ENCODE results near the gene ZACN.

The ZACN gene

DNA sequence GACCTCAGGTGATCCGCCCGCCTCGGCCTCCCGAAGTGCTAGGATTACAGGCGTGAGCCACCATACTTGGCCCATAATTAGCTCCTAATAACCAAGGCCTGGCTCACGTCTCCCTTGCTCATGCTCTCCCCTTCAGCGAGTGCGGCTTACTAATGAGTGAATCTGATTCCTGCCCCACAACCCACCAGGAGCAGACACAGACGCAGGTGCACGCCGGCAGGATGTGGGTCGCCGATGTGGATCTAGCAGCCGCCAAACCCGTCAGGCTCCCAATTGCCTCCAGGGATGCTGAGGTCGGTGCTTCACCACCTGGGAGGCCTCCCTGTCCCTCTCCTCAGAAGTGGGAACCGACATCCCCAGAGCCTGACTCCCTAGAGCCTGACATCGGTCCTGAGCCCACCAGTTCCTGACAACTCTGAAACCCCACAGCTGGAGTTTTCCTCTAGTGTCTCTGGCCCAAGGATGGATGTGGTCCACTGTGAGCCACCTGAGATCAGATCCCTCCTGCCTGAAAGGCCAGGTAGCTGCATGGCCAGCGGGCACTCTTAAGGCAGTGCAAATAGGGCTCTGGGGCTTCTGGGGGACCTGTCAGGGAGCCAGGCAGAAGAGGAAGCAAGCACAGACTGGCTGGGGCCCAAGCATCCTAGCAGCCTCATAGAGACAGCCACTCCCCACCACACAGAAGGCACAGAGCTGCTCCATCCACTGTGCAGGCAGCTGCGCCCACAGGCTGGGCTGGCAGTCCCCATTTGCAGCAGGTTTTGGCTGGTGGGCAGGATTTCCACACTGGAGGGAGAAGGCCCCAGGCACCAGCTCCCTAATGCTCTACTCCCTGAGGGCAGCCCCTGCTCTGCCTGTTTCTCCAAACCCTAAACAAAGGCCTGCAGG is 13.8 kb downstream of the ZACN start:
- H3K4me3 ChIP-seq (ENCODE audit: low read length in 2 of 2): no peak overlapping the region
- no peaks in the 10 kb centered on the region for H3K9me3 ChIP-seq (ENCODE audit: control insufficient read depth in 2 of 2, low read length in 2 of 2)
- H3K27ac ChIP-seq (ENCODE audit: low read length): no peak overlapping the region
- H3K27me3 ChIP-seq (ENCODE audit: control insufficient read depth in 1 of 2, insufficient read depth in 2 of 2, low read length in 2 of 2): no peaks in the 10 kb centered on the region
- no peak overlapping the region for H3K9ac ChIP-seq (ENCODE audit: low read length in 2 of 2)
- peaks cover 54 to 60% of the 10 kb centered on the region in 2 donors for H3K36me3 ChIP-seq (ENCODE audit: control insufficient read depth in 2 of 2, insufficient read depth in 2 of 2, low read length in 2 of 2)
- H3K4me1 ChIP-seq (ENCODE audit: control insufficient read depth, insufficient read depth, low read length): no peaks in the 10 kb centered on the region

DNA sequence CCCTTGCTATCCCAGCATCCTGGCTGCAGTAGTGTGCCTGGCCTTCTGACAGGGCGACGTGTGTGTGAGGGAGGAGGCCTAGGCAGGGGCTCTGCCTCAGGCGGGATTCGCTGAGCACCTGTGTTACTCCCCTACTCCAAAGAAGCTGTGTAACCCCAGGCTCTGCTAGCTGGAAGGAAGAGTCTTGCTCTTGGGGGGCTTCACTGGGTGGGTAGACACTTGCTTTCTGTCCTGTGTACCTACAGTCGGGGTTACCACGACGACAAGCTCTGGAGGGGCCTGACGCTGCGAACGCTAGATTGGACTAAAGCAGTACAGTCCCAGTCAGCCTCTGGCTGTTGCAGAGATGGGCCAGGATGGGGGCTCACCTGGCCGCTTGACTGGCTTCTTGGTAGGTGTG is 15.1 kb downstream of the ZACN start:
- Histone ChIP-seq H3K9ac (ENCODE audit: low read length in 2 of 2) (no peak overlapping the region), H3K4me3 (ENCODE audit: low read length in 2 of 2) (no peak overlapping the region), H3K36me3 (ENCODE audit: control insufficient read depth in 2 of 2, insufficient read depth in 2 of 2, low read length in 2 of 2) (peaks cover 41 to 50% of the 10 kb centered on the region in 2 donors)

DNA sequence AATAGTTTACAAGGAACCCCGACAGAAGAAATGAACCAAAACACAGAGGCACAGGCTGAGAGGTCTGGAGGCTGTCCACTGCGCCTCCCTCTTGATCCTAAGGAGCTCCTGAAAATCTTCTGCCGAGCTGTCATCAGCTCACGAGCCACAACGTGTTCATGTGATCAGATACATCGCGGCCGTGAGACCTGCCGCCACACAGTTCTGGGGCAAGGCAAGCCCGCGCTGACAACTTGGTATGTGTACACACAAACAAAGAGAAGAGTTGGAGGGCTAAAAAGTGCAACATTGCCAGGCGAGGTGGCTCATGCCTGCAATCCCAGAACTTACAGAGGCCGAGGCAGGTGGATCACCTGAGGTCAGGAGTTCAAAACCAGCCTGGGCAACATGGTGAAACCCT is 17.0 kb downstream of the ZACN start:
- H3K27me3 ChIP-seq (ENCODE audit: control insufficient read depth in 1 of 2, insufficient read depth in 2 of 2, low read length in 2 of 2): no peaks in the 10 kb centered on the region
- H3K27ac ChIP-seq (ENCODE audit: low read length): no peak overlapping the region
- H3K9me3 ChIP-seq (ENCODE audit: control insufficient read depth in 2 of 2, low read length in 2 of 2): no peaks in the 10 kb centered on the region
- H3K4me3 ChIP-seq (ENCODE audit: low read length in 2 of 2): no peak overlapping the region
- peaks cover 40 to 47% of the 10 kb centered on the region in 2 donors for H3K36me3 ChIP-seq (ENCODE audit: control insufficient read depth in 2 of 2, insufficient read depth in 2 of 2, low read length in 2 of 2)
- H3K4me1 ChIP-seq (ENCODE audit: control insufficient read depth, insufficient read depth, low read length): no peaks in the 10 kb centered on the region
- H3K9ac ChIP-seq (ENCODE audit: low read length in 2 of 2): no peak overlapping the region

More for the DNA sequence above, 15.1 kb downstream of the ZACN start:
- no peaks in the 10 kb centered on the region for H3K27me3 ChIP-seq (ENCODE audit: control insufficient read depth in 1 of 2, insufficient read depth in 2 of 2, low read length in 2 of 2)
- H3K9me3 ChIP-seq (ENCODE audit: control insufficient read depth in 2 of 2, low read length in 2 of 2): no peaks in the 10 kb centered on the region
- no peak overlapping the region for H3K27ac ChIP-seq (ENCODE audit: low read length)
- H3K4me1 ChIP-seq (ENCODE audit: control insufficient read depth, insufficient read depth, low read length): no peaks in the 10 kb centered on the region

DNA sequence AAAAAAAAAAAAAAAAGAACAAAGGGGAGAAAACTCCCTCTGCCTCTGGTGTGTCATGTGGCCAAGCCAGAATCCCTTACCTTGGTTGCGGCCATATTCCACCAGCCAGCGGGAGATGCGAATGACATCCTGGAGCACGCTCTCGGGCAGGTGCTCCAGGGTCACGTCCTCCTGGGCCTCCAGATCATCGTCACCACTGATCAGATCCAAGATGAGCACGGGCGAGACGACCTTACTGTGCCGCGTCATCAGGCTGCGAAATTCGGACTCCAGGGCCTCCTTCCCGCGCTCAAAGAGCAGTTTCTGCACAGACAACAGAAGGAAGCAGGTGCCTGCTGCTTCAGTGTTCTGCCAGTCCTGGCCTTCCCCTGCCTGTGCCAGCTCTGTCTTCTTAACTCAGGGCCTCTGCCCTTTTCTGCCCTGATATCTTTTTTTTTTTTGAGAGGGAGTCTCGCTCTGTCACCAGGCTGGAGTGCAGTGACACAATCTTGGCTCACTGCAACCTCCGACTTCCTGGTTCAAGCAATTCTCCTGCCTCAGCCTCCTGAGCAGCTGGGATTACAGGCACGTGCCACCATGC is 18.8 kb downstream of the ZACN start:
- Histone ChIP-seq H3K4me3 (ENCODE audit: low read length in 2 of 2) (no peak overlapping the region), H3K27me3 (ENCODE audit: control insufficient read depth in 1 of 2, insufficient read depth in 2 of 2, low read length in 2 of 2) (no peaks in the 10 kb centered on the region), H3K9ac (ENCODE audit: low read length in 2 of 2) (no peak overlapping the region), H3K36me3 (ENCODE audit: control insufficient read depth in 2 of 2, insufficient read depth in 2 of 2, low read length in 2 of 2) (peaks cover 40 to 47% of the 10 kb centered on the region in 2 donors), H3K4me1 (ENCODE audit: control insufficient read depth, insufficient read depth, low read length) (peaks cover 13% of the 10 kb centered on the region), H3K9me3 (ENCODE audit: control insufficient read depth in 2 of 2, low read length in 2 of 2) (no peaks in the 10 kb centered on the region), H3K27ac (ENCODE audit: low read length) (no peak overlapping the region)

DNA sequence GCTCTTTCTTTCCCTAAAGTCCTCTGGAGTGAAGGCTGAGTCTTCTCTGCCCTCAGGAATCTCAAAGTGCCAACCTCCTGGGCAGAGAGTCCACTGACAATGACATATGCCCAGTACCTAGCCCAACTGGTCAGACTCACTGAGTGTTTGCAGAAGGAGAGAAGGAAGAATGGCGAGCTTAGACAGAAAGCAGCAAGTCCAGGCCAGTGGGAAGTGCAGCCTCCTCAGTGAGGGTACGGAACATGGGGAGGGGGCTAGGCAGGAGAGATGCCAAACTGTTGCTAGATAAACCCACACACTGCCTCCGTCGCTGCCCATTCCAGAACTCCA is 23.9 kb downstream of the ZACN start:
- H3K27me3 ChIP-seq (ENCODE audit: control insufficient read depth in 1 of 2, insufficient read depth in 2 of 2, low read length in 2 of 2): no peaks in the 10 kb centered on the region
- H3K4me1 ChIP-seq (ENCODE audit: control insufficient read depth, insufficient read depth, low read length): peaks cover 22% of the 10 kb centered on the region
- H3K9ac ChIP-seq (ENCODE audit: low read length in 2 of 2): peak overlapping the region; percentile 66 to 86
- H3K9me3 ChIP-seq (ENCODE audit: control insufficient read depth in 2 of 2, low read length in 2 of 2): no peaks in the 10 kb centered on the region
- H3K4me3 ChIP-seq (ENCODE audit: low read length in 2 of 2): peak overlapping the region; percentile 76 to 94
- H3K36me3 ChIP-seq (ENCODE audit: control insufficient read depth in 2 of 2, insufficient read depth in 2 of 2, low read length in 2 of 2): peaks cover 13 to 16% of the 10 kb centered on the region in 2 donors
- H3K27ac ChIP-seq (ENCODE audit: low read length): peak overlapping the region; percentile 76

DNA sequence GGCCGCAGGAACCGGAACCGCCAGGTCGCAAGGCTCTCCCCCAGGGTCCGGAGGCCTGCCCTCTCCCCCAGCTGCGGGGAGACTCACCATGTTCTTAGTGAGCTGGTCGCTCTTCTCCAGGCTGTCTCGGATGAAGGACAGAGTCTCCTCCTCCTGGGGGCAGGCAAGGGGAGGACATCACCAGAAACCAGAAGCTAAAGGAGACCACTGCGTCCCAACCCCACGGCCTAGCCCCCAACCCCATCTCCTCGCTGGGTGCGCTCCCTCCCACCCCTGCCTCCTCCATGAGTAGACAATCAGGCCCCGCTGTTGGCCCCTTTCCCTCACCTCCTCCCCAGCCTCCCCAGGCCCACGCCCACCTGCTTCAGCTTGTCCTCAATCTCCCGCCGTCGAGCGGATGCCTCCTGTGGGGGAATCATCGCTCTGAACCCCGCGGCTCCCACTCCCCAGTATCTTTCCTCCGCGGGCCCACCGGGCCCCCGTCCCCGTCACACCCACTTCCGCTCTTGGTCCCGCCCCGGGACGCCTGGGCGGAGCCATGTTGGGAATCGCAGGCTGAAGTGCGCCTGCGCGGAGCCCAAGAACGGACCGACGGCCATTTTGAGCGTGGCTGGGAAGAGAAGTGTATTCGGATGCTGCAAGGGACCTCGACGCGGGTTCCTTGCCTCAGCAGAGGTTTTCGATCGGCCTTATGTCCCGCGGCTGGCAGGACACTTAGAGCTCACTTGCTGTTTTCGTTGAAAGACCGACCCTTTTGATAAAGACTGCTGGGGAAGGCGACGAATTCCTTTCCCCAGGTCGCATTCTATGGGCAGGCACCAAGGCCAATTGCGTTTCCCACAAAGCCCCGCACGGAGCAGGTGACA is 24.5 kb downstream of the ZACN start, which contains the start of gene EXOC7:
Gene EXOC7, minus strand, starts transcription at position 514 of the 866 bp plus-strand sequence. Its CDS starts 95 bp downstream, at position 419.
- Histone ChIP-seq H3K4me1 (ENCODE audit: control insufficient read depth, insufficient read depth, low read length) (peaks cover 22% of the 10 kb centered on the region), H3K9ac (ENCODE audit: low read length in 2 of 2) (peak within 1 kb of the TSS; percentile 66 to 86), H3K27me3 (ENCODE audit: control insufficient read depth in 1 of 2, insufficient read depth in 2 of 2, low read length in 2 of 2) (no peaks in the 10 kb centered on the region), H3K4me3 (ENCODE audit: low read length in 2 of 2) (peak within 1 kb of the TSS; percentile 76 to 94), H3K27ac (ENCODE audit: low read length) (peak within 1 kb of the TSS; percentile 76), H3K9me3 (ENCODE audit: control insufficient read depth in 2 of 2, low read length in 2 of 2) (no peaks in the 10 kb centered on the region), H3K36me3 (ENCODE audit: control insufficient read depth in 2 of 2, insufficient read depth in 2 of 2, low read length in 2 of 2) (peaks cover 13 to 16% of the 10 kb centered on the region in 2 donors)

DNA sequence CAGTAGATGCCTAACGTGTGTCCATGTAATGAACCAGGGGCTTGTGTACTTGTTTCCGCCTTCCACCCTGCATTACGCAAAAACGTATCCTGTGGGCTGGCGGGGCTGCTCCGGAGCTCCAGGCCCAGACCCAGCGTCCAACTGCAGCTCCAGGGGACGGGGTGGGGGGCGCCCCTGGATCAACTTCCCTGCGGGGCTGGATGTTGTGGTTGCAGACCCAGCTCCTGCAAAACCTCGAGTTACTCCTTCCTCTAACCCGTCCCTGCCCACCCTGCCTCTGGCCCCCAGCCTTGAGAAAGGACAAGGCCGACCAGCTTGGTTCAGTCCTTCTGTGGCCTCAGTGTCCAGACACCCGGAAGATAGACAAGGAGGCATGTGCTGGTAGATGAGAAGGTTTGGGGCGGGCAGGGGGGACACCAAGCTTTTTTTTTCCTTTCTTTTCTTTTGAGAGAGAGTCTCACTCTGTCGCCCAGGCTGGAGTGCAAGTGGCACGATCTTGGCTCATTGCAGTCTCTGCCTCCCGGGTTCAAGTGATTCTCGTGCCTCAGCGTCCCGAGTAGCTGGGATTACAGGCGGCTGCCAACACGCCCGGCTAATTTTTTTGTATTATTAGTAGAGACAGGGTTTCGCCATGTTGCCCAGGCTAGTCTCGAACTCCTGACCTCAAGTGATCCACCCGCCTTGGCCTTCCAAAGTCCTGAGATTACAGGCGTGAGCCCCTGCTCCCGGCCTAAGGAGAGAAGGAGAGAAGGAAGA is 25.3 kb downstream of the ZACN start:
- peak overlapping the region; percentile 76 to 94 for H3K4me3 ChIP-seq (ENCODE audit: low read length in 2 of 2)
- peaks cover 22% of the 10 kb centered on the region for H3K4me1 ChIP-seq (ENCODE audit: control insufficient read depth, insufficient read depth, low read length)
- peak overlapping the region; percentile 66 to 86 for H3K9ac ChIP-seq (ENCODE audit: low read length in 2 of 2)
- H3K9me3 ChIP-seq (ENCODE audit: control insufficient read depth in 2 of 2, low read length in 2 of 2): no peaks in the 10 kb centered on the region
- no peaks in the 10 kb centered on the region for H3K27me3 ChIP-seq (ENCODE audit: control insufficient read depth in 1 of 2, insufficient read depth in 2 of 2, low read length in 2 of 2)
- H3K36me3 ChIP-seq (ENCODE audit: control insufficient read depth in 2 of 2, insufficient read depth in 2 of 2, low read length in 2 of 2): peaks cover 13 to 16% of the 10 kb centered on the region in 2 donors
- H3K27ac ChIP-seq (ENCODE audit: low read length): peak overlapping the region; percentile 76

DNA sequence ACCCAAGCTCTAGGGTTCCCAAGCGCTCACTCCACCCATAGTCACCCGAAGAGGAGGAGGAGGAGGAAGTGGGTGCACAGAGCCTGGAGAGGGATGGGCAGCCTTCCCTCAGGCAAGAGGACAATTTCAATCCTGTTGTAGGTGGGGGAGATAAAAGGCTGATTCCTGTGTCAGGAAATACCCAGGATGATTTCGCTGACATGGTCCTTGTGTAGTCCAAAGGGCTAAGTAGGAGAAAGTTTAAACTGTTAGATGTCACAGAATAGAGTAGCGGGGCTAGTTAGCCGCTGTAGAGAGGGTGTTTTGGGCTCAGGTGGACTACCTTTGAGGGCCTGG is 25.9 kb downstream of the ZACN start:
- no peak overlapping the region for H3K9ac ChIP-seq (ENCODE audit: low read length in 2 of 2)
- no peak overlapping the region for H3K4me3 ChIP-seq (ENCODE audit: low read length in 2 of 2)
- peaks cover 8 to 12% of the 10 kb centered on the region in 2 donors for H3K36me3 ChIP-seq (ENCODE audit: control insufficient read depth in 2 of 2, insufficient read depth in 2 of 2, low read length in 2 of 2)
- no peaks in the 10 kb centered on the region for H3K9me3 ChIP-seq (ENCODE audit: control insufficient read depth in 2 of 2, low read length in 2 of 2)
- H3K27ac ChIP-seq (ENCODE audit: low read length): no peak overlapping the region
- peaks cover 22% of the 10 kb centered on the region for H3K4me1 ChIP-seq (ENCODE audit: control insufficient read depth, insufficient read depth, low read length)
- H3K27me3 ChIP-seq (ENCODE audit: control insufficient read depth in 1 of 2, insufficient read depth in 2 of 2, low read length in 2 of 2): no peaks in the 10 kb centered on the region

DNA sequence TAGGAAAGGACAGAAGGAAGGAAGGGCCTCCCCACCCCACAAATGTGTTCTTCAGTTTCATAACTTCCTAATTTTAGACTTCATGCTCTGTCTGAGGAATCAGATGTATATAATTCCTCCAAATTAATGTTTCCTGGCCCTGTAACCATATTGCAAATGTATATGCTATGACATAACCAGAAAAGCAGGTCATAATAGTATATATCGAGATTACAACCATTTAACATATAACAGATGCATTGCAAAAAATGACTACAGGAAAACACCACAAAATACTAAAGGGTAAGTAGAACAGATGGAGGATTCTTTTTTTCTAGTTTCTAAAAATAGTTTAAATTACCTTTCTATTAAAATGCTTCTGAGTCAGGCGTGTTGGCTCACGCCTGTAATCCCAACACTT is 27.7 kb downstream of the ZACN start:
- no peak overlapping the region for H3K27ac ChIP-seq (ENCODE audit: low read length)
- peaks cover 19% of the 10 kb centered on the region for H3K4me1 ChIP-seq (ENCODE audit: control insufficient read depth, insufficient read depth, low read length)
- H3K36me3 ChIP-seq (ENCODE audit: control insufficient read depth in 2 of 2, insufficient read depth in 2 of 2, low read length in 2 of 2): peaks cover 0 to 4% of the 10 kb centered on the region in 2 donors
- no peaks in the 10 kb centered on the region for H3K27me3 ChIP-seq (ENCODE audit: control insufficient read depth in 1 of 2, insufficient read depth in 2 of 2, low read length in 2 of 2)
- no peak overlapping the region for H3K4me3 ChIP-seq (ENCODE audit: low read length in 2 of 2)
- no peak overlapping the region for H3K9ac ChIP-seq (ENCODE audit: low read length in 2 of 2)
- H3K9me3 ChIP-seq (ENCODE audit: control insufficient read depth in 2 of 2, low read length in 2 of 2): no peaks in the 10 kb centered on the region

DNA sequence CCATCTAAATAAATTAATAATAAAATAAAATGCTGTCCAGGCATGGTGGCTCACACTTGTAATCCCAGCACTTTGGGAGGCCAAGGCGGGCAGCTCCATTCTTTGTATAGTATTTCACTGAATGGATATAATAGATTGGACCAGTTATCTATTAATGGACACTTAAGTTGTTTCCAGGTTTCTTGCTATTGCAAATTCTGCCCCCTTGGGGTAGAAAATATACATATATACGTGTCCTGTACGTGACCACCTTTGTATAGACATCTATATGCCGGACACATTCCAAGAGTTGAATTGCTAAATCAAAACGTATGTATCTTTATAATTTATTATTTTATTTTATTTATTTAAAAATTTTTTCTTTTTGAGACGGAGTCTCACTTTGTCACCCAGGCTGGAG is 28.5 kb downstream of the ZACN start:
- Histone ChIP-seq H3K27ac (ENCODE audit: low read length) (no peak overlapping the region), H3K4me1 (ENCODE audit: control insufficient read depth, insufficient read depth, low read length) (peaks cover 12% of the 10 kb centered on the region), H3K27me3 (ENCODE audit: control insufficient read depth in 1 of 2, insufficient read depth in 2 of 2, low read length in 2 of 2) (no peaks in the 10 kb centered on the region), H3K36me3 (ENCODE audit: control insufficient read depth in 2 of 2, insufficient read depth in 2 of 2, low read length in 2 of 2) (no peaks in the 10 kb centered on the region), H3K9me3 (ENCODE audit: control insufficient read depth in 2 of 2, low read length in 2 of 2) (no peaks in the 10 kb centered on the region), H3K9ac (ENCODE audit: low read length in 2 of 2) (no peak overlapping the region), H3K4me3 (ENCODE audit: low read length in 2 of 2) (no peak overlapping the region)
